ENCODE data around the gene KRT8. TPM values are rescaled to one million over a fixed set of nuclear protein-coding genes. Genes with fewer than 3 reads are reported as not detected.

Gene KRT8
- total RNA-seq, 1 experiment from 2014 or later = 1,655 TPM

DNA sequence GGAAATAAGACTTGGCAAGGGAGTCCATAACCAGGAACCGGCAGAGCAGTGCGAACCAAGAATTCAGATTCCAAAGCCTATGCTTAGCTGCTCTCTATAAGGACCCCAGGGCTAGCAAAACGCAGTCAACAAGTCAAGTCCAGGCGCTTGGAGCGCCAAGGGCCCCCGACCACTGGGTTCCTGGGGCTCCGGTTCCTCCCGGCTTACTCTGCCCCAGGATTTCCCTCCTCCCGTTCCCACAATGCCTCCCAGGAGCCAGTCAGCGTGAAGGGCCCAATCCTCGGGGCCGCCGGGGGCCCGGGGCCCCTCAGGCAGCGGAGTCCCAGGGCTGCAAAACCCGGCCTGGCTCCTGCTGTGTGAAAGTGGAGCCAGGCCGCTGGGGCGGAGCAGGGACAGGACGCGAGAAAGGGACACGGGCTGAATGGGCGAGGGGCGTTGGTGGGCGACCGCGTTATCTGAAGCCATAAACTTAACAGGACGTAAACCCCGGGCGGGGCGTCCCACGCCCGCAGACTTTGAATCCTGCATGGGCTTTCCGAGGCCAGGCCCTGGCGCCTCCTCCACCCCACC, 1.5 kb downstream of the KRT8 start:
- Histone ChIP-seq H3K9me2 (ENCODE audit: insufficient read depth) (no peaks in the 10 kb centered on the region), H3K79me2 (ENCODE audit: insufficient read depth, low read length) (peaks cover 62% of the 10 kb centered on the region), H3K27me3 (ENCODE audit: insufficient read depth, low read length) (no peaks in the 10 kb centered on the region), H2AFZ (ENCODE audit: low read depth, low read length, poor library complexity, severe bottlenecking) (no peak overlapping the region), H3K4me2 (ENCODE audit: low read length) (peak overlapping the region; percentile 75), H3K4me1 (ENCODE audit: control insufficient read depth in 1 of 2, insufficient read depth in 2 of 2, low read length in 2 of 2) (peaks cover 58 to 77% of the 10 kb centered on the region in 2 experiments), H4K20me1 (ENCODE audit: insufficient read depth) (peaks cover 31% of the 10 kb centered on the region; the same call in 1 of the 2 replicates), H3K27ac (ENCODE audit: low read depth, low read length) (peak overlapping the region; percentile 82), H3K4me3 (replicated peaks in 1 of 2; ENCODE audit: low read depth in 1 of 2, low read length in 2 of 2) (peak overlapping the region; percentile 91 to 97), H3K9ac (ENCODE audit: low read length) (peak overlapping the region; percentile 91), H3K36me3 (ENCODE audit: control insufficient read depth in 1 of 2, insufficient read depth in 2 of 2, low read length in 2 of 2) (peaks cover 20 to 33% of the 10 kb centered on the region in 2 experiments), H3K9me3 (ENCODE audit: control insufficient read depth in 1 of 2, insufficient read depth in 1 of 2, low read depth in 1 of 2, low read length in 2 of 2) (no peaks in the 10 kb centered on the region)
- no peak for DNase-seq (ENCODE audit: low read depth, low spot score)
- intact Hi-C loops (cut with micrococcal nuclease) = no loop called here
- POLR2A ChIA-PET = interaction anchor here (2.4 to 18.0 kb wide), 8 partner anchors 8 to 77 kb away, joined by 12 to 379 read pairs (median 59); partner anchors contain the start of gene KRT18
- CTCF ChIA-PET = interaction anchor here (1.7 to 4.4 kb wide), 2 partner anchors 77 kb away, joined by 5 to 51 read pairs; no protein-coding TSS in a partner anchor
- RAD21 ChIA-PET (ENCODE audit: low non-redundant PET in 1 of 2, low total read pairs in 2 of 2, uncharacterized antibody in 2 of 2, unreplicated experiment in 2 of 2) = interaction anchor here in 1 of 2 experiments (0.6 to 2.4 kb wide), 3 partner anchors 18 to 42 kb away, joined by 3 to 19 read pairs (median 3); no protein-coding TSS in a partner anchor
- ATAC-seq = peak; percentile 12
- BruUV-seq (replicated peaks) = no TSS peak
- TF ChIP-seq SP1 (IDR thresholded peaks at IDR 0.05; ENCODE audit: low read depth) (no peak), SIN3A (IDR thresholded peaks at IDR 0.05; ENCODE audit: low read depth) (no peak), EZH2 (IDR thresholded peaks at IDR 0.05) (no peak), ZNF274 (IDR thresholded peaks at IDR 0.05; ENCODE audit: low read depth, low read length) (no peak), ZFX (IDR thresholded peaks at IDR 0.05) (no peak), ELF1 (IDR thresholded peaks at IDR 0.05; ENCODE audit: borderline replicate concordance, low read depth) (no peak), JUND (IDR thresholded peaks at IDR 0.05) (no peak)
- TF ChIP-seq, protein P1, sequence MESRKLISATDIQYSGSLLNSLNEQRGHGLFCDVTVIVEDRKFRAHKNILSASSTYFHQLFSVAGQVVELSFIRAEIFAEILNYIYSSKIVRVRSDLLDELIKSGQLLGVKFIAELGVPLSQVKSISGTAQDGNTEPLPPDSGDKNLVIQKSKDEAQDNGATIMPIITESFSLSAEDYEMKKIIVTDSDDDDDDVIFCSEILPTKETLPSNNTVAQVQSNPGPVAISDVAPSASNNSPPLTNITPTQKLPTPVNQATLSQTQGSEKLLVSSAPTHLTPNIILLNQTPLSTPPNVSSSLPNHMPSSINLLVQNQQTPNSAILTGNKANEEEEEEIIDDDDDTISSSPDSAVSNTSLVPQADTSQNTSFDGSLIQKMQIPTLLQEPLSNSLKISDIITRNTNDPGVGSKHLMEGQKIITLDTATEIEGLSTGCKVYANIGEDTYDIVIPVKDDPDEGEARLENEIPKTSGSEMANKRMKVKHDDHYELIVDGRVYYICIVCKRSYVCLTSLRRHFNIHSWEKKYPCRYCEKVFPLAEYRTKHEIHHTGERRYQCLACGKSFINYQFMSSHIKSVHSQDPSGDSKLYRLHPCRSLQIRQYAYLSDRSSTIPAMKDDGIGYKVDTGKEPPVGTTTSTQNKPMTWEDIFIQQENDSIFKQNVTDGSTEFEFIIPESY (IDR thresholded peaks at IDR 0.05; ENCODE audit: extremely low read depth, insufficient replicate concordance, low read length) = no peak
